ENCODE data around the gene DIPK2A. TPM values are rescaled to one million over a fixed set of nuclear protein-coding genes. Genes with fewer than 3 reads are reported as not detected.

The DIPK2A gene, protein sequence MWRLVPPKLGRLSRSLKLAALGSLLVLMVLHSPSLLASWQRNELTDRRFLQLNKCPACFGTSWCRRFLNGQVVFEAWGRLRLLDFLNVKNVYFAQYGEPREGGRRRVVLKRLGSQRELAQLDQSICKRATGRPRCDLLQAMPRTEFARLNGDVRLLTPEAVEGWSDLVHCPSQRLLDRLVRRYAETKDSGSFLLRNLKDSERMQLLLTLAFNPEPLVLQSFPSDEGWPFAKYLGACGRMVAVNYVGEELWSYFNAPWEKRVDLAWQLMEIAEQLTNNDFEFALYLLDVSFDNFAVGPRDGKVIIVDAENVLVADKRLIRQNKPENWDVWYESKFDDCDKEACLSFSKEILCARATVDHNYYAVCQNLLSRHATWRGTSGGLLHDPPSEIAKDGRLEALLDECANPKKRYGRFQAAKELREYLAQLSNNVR
- 24.7 TPM for total RNA-seq

DNA sequence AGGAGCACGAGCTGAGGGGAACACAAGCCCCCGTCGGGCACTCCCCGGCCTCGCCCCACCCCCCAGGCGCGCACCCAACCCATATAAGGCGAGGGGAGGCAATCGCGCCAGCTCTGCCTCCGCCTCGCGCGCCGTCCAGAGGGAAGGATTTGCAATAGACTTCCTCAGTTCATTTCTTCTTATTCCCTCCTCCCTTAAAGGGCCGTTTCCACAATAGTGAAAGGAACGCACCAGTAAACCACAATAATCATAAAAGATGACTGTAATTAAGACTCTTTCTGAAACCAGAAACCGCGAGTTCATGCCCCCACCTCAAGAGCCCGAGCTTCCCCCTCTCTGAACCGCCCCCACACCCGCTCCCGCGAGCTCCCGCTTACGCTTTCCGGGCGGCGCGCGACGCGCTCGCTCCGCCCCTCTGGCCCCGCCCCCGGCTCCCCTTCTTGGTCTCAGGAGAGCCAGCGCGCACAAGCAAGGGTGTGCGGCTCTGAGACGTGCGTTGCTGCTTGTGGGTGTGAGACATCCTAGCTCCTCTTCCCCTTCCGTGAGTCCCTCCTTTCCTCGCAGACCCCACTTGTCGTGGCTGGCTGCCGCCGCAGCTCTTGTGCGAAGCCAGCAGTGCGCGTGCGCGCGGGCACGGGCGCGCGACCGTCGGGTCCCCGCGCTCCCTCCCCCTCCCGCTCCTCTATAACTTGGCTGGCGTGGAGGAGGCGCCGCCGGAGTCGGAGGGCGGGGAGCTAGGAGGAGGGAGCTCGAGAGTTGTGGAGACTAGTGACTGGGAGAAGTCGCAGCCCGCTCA is at the start of gene DIPK2A:
Gene DIPK2A (plus strand): TSS at position 465 of the 796 bp plus-strand sequence. CDS start 510 bp downstream, outside the sequence.
- DNase-seq (ENCODE audit: low spot score), result peak; percentile 97

DNA sequence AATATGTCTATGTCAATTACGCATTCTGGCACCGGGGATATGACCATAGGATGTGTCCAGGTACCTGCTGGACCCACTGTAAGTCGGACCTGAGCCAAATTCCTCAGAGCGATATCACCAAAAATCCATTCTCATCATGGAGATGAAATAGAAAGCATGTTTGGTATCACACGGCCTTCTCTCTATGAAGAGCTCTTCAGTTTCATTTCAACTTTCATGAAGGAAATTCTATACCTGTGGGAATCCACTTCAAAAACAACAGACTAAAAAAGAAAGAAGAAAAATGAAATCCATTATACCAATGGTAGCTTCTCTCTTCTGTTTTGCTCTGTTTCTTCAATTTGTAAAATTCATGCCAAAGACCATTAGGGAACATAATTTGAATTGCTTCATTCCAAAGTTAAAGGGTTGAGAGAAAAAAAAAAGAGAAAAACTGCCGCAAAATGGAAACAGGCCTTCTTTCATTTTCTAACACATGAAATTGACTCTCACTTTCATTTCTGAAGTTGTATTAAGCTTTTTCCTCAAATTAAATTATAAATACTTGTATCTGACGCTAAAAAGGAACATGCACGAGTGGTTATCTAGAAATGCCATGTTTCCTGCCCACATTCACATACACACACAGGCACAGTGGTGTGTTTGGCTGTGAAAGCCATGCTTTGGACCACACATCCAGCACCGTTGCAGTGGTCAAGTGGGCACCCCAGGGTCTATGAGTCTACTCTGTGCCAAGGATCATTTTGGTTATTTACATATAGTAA is 46.9 kb upstream of the DIPK2A start:
- no peak for DNase-seq (ENCODE audit: low spot score)

DNA sequence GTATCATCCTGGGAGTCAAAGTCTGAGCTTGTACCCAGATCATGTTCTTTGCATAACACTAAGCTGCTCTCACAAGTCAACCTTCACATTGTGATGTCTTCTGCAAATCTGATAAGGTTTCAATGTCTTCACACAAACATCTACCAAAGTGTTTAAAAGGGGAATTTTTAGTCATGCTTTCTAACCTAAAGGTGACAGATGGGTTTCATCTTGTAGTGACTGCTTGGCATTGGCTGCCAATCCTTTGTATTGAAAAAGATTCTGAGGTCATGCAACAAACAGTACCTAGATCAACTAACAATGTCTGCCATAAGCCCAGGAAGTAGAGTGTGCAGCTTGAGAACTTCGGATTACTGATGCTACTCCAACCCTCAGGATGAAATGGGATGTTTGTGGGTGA is 43.6 kb upstream of the DIPK2A start:
- no peak for DNase-seq (ENCODE audit: low spot score)

DNA sequence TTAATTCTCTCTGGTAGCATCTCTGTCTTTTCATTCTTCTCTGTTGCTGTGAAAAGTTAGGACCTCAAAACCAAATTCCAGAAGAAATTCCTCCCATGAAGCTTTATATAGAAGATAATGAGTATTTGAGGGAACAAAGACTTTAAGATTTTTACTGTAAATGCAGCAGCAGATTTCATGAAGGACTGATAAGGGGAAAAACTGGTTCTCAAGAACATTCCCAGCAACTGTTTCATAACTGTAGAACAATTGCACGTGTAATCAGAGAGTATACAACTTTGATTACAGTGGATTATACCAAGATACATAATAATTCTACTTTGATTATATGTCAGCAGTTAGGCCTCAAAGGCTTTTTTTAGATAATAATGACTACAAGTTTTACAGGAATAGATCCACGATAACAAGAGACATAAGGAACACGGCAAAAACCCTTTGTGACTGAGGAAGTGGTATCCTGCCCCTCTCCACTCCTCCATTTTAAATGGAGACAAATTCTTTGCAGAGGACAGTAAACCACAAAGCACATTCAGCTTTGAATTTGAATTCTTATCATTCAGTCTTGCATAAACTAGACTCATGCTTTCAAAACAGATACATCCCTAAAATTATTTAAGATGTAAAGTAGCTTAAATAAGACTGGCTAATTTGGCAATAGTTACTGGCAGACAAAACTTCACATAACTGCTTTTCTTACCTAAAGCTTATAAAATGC is 42.9 kb upstream of the DIPK2A start:
- no peak for DNase-seq (ENCODE audit: low spot score)

DNA sequence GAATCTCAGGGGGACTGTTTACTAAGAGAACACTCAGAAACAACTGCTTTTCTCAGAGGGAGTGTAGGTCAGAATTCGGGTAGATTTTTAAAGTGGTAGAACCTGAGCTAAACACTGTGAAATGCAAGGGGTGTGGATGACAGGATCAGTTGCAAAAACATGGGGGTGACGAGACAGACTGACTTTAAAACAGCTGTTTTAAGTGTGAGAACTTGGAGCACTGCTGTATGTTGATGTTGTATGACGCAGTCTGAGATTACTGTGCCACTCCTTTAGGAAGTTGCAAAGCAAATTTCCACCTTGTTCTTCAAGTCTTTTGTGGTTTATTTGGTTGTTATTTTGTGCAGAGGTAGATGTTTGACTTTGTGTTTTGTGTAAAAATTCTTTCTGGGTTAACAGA is 36.8 kb upstream of the DIPK2A start:
- no peak for DNase-seq (ENCODE audit: low spot score)

DNA sequence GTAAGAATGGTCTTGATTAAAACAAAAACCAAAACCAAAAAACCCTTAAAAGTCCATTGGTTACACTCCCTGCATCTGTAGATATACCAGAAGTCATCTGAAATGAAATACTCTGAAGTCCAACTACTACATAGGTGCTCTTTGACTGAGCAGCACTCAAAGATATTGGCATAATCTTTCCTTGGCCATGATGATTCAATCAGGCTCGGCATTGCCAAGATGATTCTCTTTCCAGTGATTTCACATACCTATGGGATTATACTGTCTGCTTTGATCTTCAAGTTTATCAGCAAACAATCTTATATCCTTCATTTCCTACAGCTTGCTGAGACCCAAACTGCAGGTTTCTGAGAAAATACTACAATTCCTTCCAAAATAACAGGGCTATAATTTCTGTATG is 35.9 kb upstream of the DIPK2A start:
- no peak for DNase-seq (ENCODE audit: low spot score)

DNA sequence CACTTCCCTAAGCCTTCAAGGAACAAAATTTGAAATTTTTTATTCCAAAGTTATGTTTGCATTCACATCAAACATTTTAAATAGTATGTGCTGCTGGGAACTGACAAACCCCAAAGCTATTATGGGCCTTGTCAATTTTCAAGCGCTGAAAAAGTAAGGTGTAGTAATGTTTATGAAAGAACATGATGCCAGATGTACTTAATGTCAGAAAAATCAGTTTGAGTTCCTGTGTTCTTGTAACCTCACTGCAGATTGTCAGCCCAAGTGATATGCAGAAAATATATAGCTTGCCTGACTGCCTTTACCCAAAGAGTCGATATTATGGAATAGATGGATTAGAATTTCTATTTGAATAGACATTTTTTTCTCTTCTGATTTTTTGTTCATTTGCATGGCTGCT is 20.8 kb upstream of the DIPK2A start:
- no peak for DNase-seq (ENCODE audit: low spot score)

DNA sequence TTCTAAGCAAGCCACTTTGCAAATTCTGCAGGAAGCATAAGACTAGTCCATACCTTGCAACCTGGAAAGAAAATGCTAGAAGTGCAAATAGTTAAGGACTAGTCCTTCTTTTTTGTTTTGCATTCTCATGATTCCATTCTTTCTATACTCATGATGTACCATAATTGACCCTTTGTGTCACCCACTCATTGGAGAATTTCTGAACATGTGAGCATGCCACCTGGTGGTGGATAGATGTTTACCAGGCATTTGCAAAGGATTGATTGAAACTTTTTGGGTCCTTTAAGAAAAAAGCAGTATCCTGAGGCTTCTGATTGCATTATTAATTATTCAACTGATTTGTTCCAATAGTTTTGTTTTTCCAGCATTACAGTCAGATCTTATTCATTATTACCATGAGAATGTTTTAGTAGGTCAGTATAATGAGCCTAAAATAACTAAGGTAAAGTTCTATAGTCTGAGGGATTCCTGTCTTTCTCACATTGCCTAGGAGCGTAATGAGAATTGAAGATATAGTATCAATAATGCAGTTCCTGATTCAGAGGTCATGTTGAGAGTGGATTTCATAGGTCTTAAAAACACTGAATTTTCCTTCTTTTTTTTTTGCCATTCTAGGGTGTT is 20.2 kb upstream of the DIPK2A start:
- DNase-seq (ENCODE audit: low spot score), result no peak

DNA sequence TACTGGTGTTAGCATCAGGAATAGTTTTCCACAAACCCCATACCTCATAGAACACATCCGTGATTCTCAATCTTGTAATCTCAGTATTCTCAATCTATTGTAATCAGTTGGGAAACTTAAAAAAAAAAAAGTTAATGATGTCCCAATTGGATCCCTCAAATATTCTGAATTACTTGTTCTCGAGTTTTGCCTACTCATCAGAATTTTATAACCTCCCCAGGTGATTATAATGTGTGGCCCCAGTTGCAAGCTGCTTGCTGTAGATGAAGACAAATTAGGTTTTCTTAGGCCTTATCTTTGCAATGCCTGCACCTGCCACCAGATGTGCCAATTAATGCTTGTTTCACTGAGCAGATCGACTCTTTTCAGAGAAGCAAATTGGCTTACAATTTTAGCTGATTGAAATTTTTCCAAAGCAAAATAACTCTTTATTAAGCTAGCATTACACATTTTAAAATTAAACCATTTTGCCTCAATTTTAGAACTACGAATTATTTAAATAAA is 19.0 kb upstream of the DIPK2A start:
- no peak for DNase-seq (ENCODE audit: low spot score)

DNA sequence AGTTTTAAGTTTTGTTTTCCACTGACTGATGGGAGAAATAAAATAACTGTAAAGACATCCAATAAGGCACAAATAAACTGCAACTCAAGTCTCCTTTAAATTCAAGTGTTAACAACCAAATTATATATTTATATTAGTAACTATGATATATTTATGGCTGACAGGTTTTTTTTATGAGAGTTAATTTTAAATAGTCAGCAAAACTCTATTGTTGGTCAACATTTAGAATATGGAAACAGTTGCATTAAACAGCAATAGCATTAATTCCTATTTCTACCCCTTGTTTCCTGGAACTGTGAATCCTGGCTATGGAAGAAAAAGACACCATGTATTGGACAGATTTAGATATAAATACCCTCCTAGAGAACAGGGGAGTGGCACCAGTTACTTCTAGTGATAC is 16.5 kb upstream of the DIPK2A start:
- no peak for DNase-seq (ENCODE audit: low spot score)

DNA sequence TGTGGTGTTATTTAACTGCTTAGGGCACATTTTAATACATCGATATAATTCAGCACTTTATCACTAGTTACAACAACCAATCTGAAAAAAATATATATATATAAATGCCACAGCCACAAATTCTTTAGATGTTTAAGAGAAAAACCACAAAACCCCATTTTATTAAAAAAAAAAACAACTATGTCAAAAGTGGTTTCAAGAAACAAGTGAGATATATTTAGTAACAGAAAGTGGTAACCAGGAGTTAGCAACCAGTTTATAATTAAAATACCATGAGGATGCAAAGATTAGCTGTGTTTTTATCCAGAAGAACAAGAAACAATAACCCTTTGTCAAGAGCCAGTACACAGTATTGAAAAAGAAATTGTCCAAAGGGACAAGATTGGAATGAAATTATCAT is 14.8 kb upstream of the DIPK2A start:
- DNase-seq (ENCODE audit: low spot score), result no peak

DNA sequence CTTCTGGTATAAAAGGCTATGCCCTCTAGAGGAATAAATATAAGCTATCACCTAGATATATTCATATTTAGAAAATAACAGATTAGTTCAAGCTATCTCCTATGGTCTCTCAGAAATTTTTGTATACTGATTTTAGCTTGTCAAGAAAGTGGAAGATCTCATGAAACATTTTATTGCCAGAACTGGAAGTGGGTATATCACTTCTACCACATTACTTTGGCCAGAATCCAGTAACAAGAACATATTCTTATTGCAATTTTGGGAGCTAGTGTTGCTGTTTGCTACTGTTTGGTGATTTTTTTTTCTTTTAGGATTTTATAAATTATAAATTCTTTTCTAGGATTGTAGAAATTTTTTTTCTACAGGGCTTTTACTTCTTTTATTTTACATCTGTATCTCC is 14.2 kb upstream of the DIPK2A start:
- no peak for DNase-seq (ENCODE audit: low spot score)

DNA sequence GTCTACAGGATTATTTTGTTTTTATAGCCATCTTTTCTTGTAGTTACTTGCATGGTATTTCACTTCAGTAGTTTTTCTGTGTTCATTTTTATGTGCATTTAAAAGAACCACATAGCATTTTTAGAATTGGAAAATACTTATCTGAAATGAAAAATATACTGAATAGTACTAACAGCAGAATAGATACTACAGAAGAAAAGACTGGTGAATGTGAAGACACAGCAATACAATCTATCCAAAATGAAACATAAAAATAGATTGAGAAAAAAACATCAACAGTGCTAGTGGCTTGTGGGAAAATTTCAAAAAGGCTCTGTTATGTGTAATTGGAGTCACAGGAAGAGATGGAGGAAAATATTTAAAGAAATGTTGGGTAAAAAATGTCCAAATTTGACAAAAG is 12.7 kb upstream of the DIPK2A start:
- DNase-seq (ENCODE audit: low spot score), result no peak

DNA sequence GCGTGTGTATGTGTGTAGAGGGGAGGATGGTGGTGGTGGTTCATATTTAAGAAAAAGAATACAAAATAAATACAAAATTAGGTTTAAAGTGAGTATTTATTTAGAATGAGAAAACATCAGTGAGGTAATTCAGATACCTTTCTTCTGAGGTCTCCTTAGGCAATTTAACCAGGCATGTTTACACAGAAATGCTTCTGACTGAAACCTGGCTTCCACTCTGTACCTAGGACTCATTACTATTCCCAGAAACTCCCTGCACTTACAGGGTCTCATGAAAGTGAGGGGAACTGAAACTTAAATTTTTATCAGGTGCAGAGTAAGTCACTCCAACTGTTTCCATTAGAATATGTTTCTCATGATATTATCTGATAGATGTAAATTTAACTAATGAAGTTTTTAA is 10.3 kb upstream of the DIPK2A start:
- DNase-seq (ENCODE audit: low spot score), result no peak

DNA sequence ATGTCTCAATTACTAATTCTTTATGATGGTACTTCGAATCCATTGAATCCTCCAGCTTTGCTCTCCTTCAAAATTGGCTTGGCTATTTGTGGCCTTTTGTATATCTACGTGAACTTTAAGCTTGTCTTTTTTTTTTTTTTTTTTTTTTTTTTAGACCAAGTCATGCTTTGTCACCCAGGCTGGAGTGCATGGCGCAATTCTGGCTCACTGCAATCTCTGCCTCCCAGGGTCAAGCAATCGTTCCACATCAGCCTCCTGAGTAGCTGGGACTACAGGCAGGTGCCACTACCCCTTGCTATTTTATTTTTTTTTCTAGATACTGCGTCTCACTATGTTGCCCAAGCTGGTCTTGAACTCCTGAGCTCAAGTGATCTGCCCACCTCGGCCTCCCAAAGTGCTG is 7.7 kb upstream of the DIPK2A start:
- no peak for DNase-seq (ENCODE audit: low spot score)

DNA sequence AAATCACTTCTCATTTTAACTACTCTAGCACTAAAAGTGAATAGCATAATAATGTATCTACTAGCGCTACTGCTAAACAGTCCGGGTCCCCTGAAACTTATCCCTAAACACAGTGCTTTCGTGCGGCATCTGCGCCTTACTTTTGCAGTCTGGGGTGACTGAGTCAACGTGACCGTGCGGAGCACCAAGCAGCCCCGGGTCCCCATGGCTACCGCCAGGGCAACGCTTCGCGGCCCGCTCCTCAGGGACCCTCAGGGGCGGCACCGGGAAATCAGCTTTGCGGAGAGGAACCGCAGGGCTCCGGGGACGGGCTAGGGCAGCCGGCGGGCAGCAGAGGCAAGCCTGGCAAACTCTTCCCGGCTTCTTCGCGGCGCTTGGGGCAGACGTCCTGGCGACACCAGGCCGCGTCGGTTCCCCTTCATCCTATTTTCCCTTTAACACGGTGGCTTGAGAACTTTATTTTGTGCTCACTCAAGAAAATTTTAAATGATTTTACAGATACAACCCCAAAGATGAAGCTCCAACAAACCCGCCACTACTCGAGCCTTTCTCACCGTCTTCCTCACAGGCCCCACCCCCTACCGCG is 757 bp upstream of the DIPK2A start:
- peak; percentile 46 for DNase-seq (ENCODE audit: low spot score)

DNA sequence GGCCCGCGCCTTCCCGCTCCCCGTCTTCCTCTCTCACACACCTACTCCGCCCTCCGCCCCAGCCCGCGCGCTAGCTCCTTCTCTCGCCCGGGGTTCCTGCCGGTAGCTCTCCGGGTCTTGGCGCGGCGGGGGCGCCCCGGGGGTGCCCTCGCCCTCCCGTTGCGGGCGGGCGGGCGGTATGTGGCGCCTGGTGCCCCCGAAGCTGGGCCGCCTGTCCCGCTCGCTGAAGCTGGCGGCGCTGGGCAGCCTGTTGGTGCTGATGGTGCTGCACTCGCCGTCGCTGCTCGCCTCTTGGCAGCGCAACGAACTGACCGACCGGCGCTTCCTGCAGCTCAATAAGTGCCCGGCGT is 507 bp downstream of the DIPK2A start:
- DNase-seq (ENCODE audit: low spot score), result no peak

DNA sequence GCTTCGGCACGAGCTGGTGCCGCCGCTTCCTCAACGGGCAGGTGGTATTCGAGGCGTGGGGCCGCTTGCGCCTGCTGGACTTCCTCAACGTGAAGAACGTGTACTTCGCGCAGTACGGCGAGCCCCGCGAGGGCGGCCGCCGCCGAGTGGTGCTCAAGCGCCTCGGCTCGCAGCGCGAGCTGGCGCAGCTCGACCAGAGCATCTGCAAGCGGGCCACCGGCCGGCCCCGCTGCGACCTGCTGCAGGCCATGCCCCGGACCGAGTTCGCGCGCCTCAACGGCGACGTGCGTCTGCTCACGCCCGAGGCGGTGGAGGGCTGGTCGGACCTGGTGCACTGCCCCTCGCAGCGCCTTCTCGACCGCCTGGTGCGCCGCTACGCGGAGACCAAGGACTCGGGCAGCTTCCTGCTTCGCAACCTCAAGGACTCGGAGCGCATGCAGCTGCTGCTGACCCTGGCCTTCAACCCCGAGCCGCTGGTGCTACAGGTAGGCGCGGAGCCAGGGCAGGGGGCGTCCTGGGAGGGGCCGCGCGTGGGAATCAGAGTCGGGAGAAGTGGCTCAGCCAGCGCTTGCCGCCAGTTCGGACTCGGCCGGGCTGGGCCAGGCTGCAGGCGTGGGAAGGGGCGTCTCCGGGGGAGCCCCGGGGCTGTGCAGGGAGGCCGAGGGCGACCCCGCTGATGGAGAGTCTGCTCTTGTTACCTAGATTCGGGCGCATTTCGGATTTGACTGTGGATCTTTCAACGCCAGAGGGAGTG is 1.1 kb downstream of the DIPK2A start:
- peak; percentile 79 for DNase-seq (ENCODE audit: low spot score)

DNA sequence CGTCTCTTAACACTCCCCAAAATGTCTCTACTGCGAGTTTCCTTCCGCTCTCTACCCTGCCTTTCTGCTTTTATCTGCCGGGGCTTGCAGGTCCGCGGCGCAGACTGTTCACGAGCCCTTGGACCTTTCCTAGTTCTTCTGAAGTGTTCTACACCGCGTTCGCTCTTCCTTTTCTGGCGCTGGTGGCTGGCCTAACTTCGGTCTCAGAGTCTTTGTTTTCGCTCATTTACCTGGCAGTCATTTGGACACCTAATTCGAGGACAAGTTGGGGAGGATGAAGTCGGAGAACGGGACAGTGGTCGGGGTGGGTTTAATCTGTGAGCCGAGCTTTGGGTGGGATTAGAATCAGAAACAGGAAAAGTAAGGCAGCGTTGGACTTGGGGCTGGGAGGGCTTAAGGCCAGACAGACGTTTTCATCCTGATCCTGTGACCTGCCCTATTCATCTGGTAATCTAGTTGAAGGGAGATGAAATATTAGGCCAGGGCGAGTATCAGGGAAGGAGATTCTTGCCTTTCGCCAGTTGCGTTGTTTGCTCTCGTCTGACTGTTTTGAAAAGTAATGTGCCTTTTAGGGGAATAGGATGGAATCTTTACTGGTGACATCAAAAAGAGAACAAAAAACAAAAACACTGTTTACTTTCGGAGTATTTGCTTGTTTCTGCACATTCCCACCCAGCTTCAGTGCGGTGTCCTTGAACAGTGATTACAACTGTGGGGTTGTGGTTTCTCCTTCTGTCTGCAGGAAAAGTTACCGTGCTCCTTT is 1.8 kb downstream of the DIPK2A start:
- DNase-seq (ENCODE audit: low spot score), result no peak
